GM23338 (cell line): ENCODE data around the gene GSG1L. TPM values are rescaled to one million over a fixed set of nuclear protein-coding genes. Genes with fewer than 3 reads are reported as not detected.

ENCODE experiments used
- ATAC-seq: fragments of 200-7000 bp; cut with Tn5 transposase; 3 replicates; pipeline ENCODE4 v1.9.1; 2020
- DNase-seq: peaks from one replicate; pipeline ENCODE4 v3.0.0-alpha.2; 2015; ENCODE audit warnings: low spot score
- H2AFZ ChIP-seq: fragments of 200-600 bp; sonication (generic); 2 replicates; pipeline ENCODE4 v1.8.0; 2016; ENCODE audit warnings: antibody characterized with exemption, mild to moderate bottlenecking, moderate library complexity
- H3F3A ChIP-seq: fragments of 200-600 bp; sonication (generic); replicated peaks from 2 replicates; pipeline ENCODE4 v1.8.0; 2017; ENCODE audit warnings: antibody characterized with exemption, mixed run types, low read depth
- H3K27ac ChIP-seq: fragments of 200-600 bp; sonication (generic); 2 replicates; pipeline ENCODE4 v1.6.1; 2016; ENCODE audit warnings: low read depth
- H3K27me3 ChIP-seq: fragments of 200-600 bp; sonication (generic); 2 replicates; pipeline ENCODE4 v1.8.0; 2016; ENCODE audit warnings: mild to moderate bottlenecking, mixed run types, moderate library complexity; ENCODE audit not compliant: insufficient read depth
- H3K36me3 ChIP-seq: fragments of 200-600 bp; sonication (generic); 2 replicates; pipeline ENCODE4 v1.8.0; 2016; ENCODE audit warnings: mild to moderate bottlenecking; ENCODE audit not compliant: insufficient read depth
- H3K4me1 ChIP-seq: fragments of 200-600 bp; sonication (generic); 2 replicates; pipeline ENCODE4 v1.8.0; 2016; ENCODE audit warnings: mild to moderate bottlenecking, moderate library complexity; ENCODE audit not compliant: insufficient read depth
- H3K4me2 ChIP-seq: fragments of 200-600 bp; sonication (generic); 2 replicates; pipeline ENCODE4 v1.7.1; 2017; ENCODE audit warnings: mixed run types
- H3K4me3 ChIP-seq: fragments of 200-600 bp; sonication (generic); 2 replicates; pipeline ENCODE4 v1.6.1; 2016; ENCODE audit warnings: mixed run types
- H3K79me2 ChIP-seq: fragments of 200-600 bp; sonication (generic); replicated peaks from 2 replicates; pipeline ENCODE4 v1.8.0; 2017; ENCODE audit warnings: mild to moderate bottlenecking; ENCODE audit not compliant: insufficient read depth
- H3K9me2 ChIP-seq: fragments of 200-600 bp; sonication (generic); 2 replicates; pipeline ENCODE4 v1.8.0; 2017; ENCODE audit not compliant: insufficient read depth
- H4K20me1 ChIP-seq: fragments of 200-600 bp; sonication (generic); replicated peaks from 2 replicates; pipeline ENCODE4 v1.8.0; 2017; ENCODE audit warnings: mild to moderate bottlenecking; ENCODE audit not compliant: insufficient read depth
- H3K27ac Mint-ChIP-seq: 2 replicates; pipeline ENCODE4 v1.8.0; 2020; ENCODE audit warnings: inconsistent platforms, mild to moderate bottlenecking, moderate library complexity, mixed read lengths
- H3K27me3 Mint-ChIP-seq: 3 replicates; pipeline ENCODE4 v1.8.0; 2022; ENCODE audit warnings: low read depth, mild to moderate bottlenecking, moderate library complexity, mixed read lengths, inconsistent platforms; ENCODE audit not compliant: insufficient read depth, poor library complexity
- H3K36me3 Mint-ChIP-seq: 3 replicates; pipeline ENCODE4 v1.8.0; 2021; ENCODE audit warnings: low read depth, mild to moderate bottlenecking, inconsistent platforms, moderate library complexity, mixed read lengths
- H3K4me1 Mint-ChIP-seq: 3 replicates; pipeline ENCODE4 v1.8.0; 2020; ENCODE audit warnings: mild to moderate bottlenecking, inconsistent platforms, mixed read lengths
- H3K4me3 Mint-ChIP-seq: 3 replicates; pipeline ENCODE4 v1.8.0; 2021; ENCODE audit warnings: moderate library complexity, mild to moderate bottlenecking, inconsistent platforms, mixed read lengths
- H3K9me3 Mint-ChIP-seq: 3 replicates; pipeline ENCODE4 v1.8.0; 2020; ENCODE audit warnings: moderate library complexity, mild to moderate bottlenecking, inconsistent platforms, mixed read lengths
- CREB1 ChIP-seq: fragments of 250-450 bp; sonication (Bioruptor Pico); IDR thresholded peaks from 2 replicates; pipeline ENCODE4 v1.5.0; 2020; ENCODE audit warnings: low read depth, mild to moderate bottlenecking, moderate library complexity
- CTCF ChIP-seq, 2 experiments: fragments of 200-600 bp in 1 of 2; sonication (generic) in 1 of 2; conservative IDR thresholded peaks; 2 replicates each; pipeline versions ENCODE4 v1.5.1 to v1.6.1; 2016 to 2017; ENCODE audit warnings: antibody characterized with exemption in 2 of 2, low read depth in 2 of 2, mild to moderate bottlenecking in 2 of 2, moderate library complexity in 1 of 2
- ETS1 ChIP-seq: IDR thresholded peaks from 2 replicates; pipeline ENCODE4 v1.6.1; 2016; ENCODE audit warnings: antibody characterized with exemption
- EZH2 ChIP-seq: fragments of 200-600 bp; sonication (generic); IDR thresholded peaks from one replicate; pipeline ENCODE4 v1.8.0; 2017; ENCODE audit warnings: antibody characterized with exemption, mild to moderate bottlenecking, low read depth; ENCODE audit not compliant: unreplicated experiment
- EZH2phosphoT487 ChIP-seq: fragments of 200-600 bp; sonication (generic); IDR thresholded peaks from one replicate; pipeline ENCODE4 v1.8.1; 2018; ENCODE audit warnings: antibody characterized with exemption; ENCODE audit not compliant: unreplicated experiment
- NANOG ChIP-seq: IDR thresholded peaks from 2 replicates; pipeline ENCODE4 v1.6.1; 2016; ENCODE audit warnings: antibody characterized with exemption, borderline replicate concordance
- ZNF114 ChIP-seq: fragments of 250-450 bp; sonication (Bioruptor Pico); IDR thresholded peaks from 2 replicates; pipeline ENCODE4 v1.5.0; 2020; ENCODE audit warnings: mild to moderate bottlenecking, moderate library complexity
- ZNF331 ChIP-seq: fragments of 250-450 bp; sonication (Bioruptor Pico); IDR thresholded peaks from 2 replicates; pipeline ENCODE4 v1.5.0; 2020; ENCODE audit warnings: low read depth, mild to moderate bottlenecking, moderate library complexity
- ZNF462 ChIP-seq: fragments of 250-450 bp; sonication (Bioruptor Pico); IDR thresholded peaks from 2 replicates; pipeline ENCODE4 v1.5.0; 2020; ENCODE audit warnings: mild to moderate bottlenecking, moderate library complexity
- polyA plus RNA-seq: library from polyadenylated mRNA; unstranded; fragments of >200 nt; fragmentation: Nextera tagmentation; extraction: Ambion mirVana; gene quantifications from 2 replicates; pipeline ENCODE4 v1.2.1, GENCODE V29; 2016
- total RNA-seq: library from RNA; depleted of rRNA; stranded (reverse); fragments of >200 nt; shearing (Covaris generic); gene quantifications from 2 replicates; pipeline ENCODE4 v1.2.3, GENCODE V29; 2014

The GSG1L gene
- total and polyA plus RNA-seq, 2 experiments from 2014 or later, result 0.36 to 0.63 TPM

- H3K9me3 Mint-ChIP-seq, result 0 out of 3 replicates have a peak, but pooled peaks cover 4% of the 10 kb centered on the region
- Histone ChIP-seq H3K4me3 (no peak overlapping the region), H3K4me2 (no peak overlapping the region), H4K20me1 (no peaks in the 10 kb centered on the region; the same call in 1 of the 2 replicates), H3K9me2 (no peaks in the 10 kb centered on the region), H3K4me1 (no peaks in the 10 kb centered on the region), H3K79me2 (no peaks in the 10 kb centered on the region), H3K27me3 (no peaks in the 10 kb centered on the region), H2AFZ (no peak overlapping the region), H3F3A (no peaks in the 10 kb centered on the region), H3K27ac (no peak overlapping the region), H3K36me3 (no peaks in the 10 kb centered on the region)
- DNase-seq (no peak), ATAC-seq (no peak)
- TF ChIP-seq EZH2 (no peak), ZNF331 (no peak), EZH2phosphoT487 (no peak), ZNF114 (no peak), ZNF462 (CRISPR knock-in tag) (no peak), CTCF (conservative IDR thresholded peaks at IDR 0.05; ENCODE audit: low read depth in 2 of 2) (no peak), ETS1 (no peak), NANOG (no peak), CREB1 (no peak)
- peaks cover 6% of the 10 kb centered on the region for H3K4me1 Mint-ChIP-seq
- no peaks in the 10 kb centered on the region for H3K36me3 Mint-ChIP-seq
- H3K4me3 Mint-ChIP-seq, result no peak overlapping the region
- no peak overlapping the region for H3K27ac Mint-ChIP-seq
- H3K27me3 Mint-ChIP-seq, result peaks cover 16% of the 10 kb centered on the region
Measured at GRCh38 chr16:27841061-27841801, 222.3 kb downstream of the GSG1L start.
